ENCODE results near the gene CASKIN2. TPM values are rescaled to one million over a fixed set of nuclear protein-coding genes. Genes with fewer than 3 reads are reported as not detected.
A peak's percentile ranks its signal among the peaks of the same experiment; 100 is the strongest.

Gene CASKIN2
- total RNA-seq, 1 experiment from 2014 or later, result 40.0 TPM

DNA sequence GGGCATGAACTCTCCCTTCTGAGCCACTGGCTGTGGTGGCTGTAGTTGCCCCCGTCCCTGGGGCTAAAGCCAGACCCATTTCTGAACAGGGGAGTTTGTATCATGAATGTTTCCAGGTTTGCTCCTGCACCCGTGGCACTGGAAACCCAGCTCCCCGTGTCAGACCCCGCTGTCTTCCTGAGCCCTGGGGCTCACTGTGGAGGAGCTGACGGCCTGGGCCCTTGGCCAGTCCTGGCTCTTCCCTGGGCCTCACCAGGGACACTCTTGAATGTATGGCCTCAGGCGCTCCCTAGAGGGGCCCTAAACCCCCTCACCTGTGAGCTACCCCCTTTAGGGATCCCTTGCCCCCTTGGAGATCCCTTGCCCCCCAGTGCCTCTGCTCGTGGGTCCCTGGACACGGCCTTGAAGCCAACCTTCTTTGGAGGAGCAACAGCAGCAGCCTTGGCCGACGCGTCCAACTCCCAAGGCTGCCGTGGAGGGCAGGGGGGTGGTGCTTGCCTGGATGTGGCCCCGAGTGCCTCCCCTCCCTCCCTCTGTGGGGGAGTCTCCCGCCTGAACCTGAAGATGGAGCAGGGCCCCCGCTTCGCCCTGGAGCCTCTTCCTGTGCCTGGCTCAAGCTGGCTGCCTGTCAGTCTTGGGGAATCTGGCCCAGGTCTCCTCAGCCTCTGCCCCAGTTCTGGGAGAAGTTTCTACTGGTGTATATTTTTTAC lies 15.9 kb downstream of the CASKIN2 start:
- ATAC-seq (no peak), DNase-seq (ENCODE audit: low read depth, low spot score) (no peak)
- peaks cover 9% of the 10 kb centered on the region; the same call in 1 of the 2 replicates for H3K4me1 ChIP-seq (ENCODE audit: control insufficient read depth, insufficient read depth, low read length)
- in situ Hi-C loops (cut with HindIII; ENCODE audit: low pct_unique_long_range_greater_than_20kb, low sequenced_read_pairs) (no loop called here), intact Hi-C loops (cut with micrococcal nuclease; ENCODE audit: unreplicated experiment) (no loop called here)
- BruUV-seq (replicated peaks), result TSS peak; percentile 76
- H3K4me3 ChIP-seq (ENCODE audit: low read depth in 2 of 2, low read length in 2 of 2), result no peak overlapping the region
- H3K27me3 ChIP-seq (ENCODE audit: control insufficient read depth, insufficient read depth, low read length), result no peaks in the 10 kb centered on the region
- H3K36me3 ChIP-seq (ENCODE audit: control insufficient read depth, insufficient read depth, low read length), result no peaks in the 10 kb centered on the region
- no peak overlapping the region for H3K27ac ChIP-seq (ENCODE audit: low read length)
- POLR2A ChIA-PET, result interaction anchor here (0.6 kb wide), 1 partner anchor 30 kb away, joined by 3 read pairs; no protein-coding TSS in a partner anchor
- TF ChIP-seq POLR2AphosphoS5 (IDR thresholded peaks at IDR 0.05; ENCODE audit: low read depth, low read length), result no peak; the same call in 1 of the 2 replicates
- no peak for TF ChIP-seq REST (IDR thresholded peaks at IDR 0.05; ENCODE audit: insufficient read depth in 1 of 2, low read depth in 2 of 2, low read length in 1 of 2)
- TF ChIP-seq, protein P1, sequence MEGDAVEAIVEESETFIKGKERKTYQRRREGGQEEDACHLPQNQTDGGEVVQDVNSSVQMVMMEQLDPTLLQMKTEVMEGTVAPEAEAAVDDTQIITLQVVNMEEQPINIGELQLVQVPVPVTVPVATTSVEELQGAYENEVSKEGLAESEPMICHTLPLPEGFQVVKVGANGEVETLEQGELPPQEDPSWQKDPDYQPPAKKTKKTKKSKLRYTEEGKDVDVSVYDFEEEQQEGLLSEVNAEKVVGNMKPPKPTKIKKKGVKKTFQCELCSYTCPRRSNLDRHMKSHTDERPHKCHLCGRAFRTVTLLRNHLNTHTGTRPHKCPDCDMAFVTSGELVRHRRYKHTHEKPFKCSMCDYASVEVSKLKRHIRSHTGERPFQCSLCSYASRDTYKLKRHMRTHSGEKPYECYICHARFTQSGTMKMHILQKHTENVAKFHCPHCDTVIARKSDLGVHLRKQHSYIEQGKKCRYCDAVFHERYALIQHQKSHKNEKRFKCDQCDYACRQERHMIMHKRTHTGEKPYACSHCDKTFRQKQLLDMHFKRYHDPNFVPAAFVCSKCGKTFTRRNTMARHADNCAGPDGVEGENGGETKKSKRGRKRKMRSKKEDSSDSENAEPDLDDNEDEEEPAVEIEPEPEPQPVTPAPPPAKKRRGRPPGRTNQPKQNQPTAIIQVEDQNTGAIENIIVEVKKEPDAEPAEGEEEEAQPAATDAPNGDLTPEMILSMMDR (IDR thresholded peaks at IDR 0.05), result no peak
- TF ChIP-seq TCF7L2 (IDR thresholded peaks at IDR 0.05; ENCODE audit: low read depth, low read length), result no peak
- no peak for TF ChIP-seq SIN3A (IDR thresholded peaks at IDR 0.05; ENCODE audit: borderline replicate concordance, insufficient read depth, low read depth, low read length)
- CTCF ChIA-PET, result no interaction called here
- H3K9me3 ChIP-seq (ENCODE audit: control insufficient read depth, insufficient read depth, low read depth, low read length), result no peaks in the 10 kb centered on the region

- intact Hi-C loops (cut with micrococcal nuclease; ENCODE audit: unreplicated experiment), result no loop called here
- in situ Hi-C loops (cut with HindIII; ENCODE audit: low pct_unique_long_range_greater_than_20kb, low sequenced_read_pairs), result no loop called here
- no peaks in the 10 kb centered on the region for H3K9me3 ChIP-seq (ENCODE audit: control insufficient read depth, insufficient read depth, low read depth, low read length)
- peaks cover 9% of the 10 kb centered on the region; the same call in 1 of the 2 replicates for H3K4me1 ChIP-seq (ENCODE audit: control insufficient read depth, insufficient read depth, low read length)
- TF ChIP-seq TCF7L2 (IDR thresholded peaks at IDR 0.05; ENCODE audit: low read depth, low read length) (no peak), SIN3A (IDR thresholded peaks at IDR 0.05; ENCODE audit: borderline replicate concordance, insufficient read depth, low read depth, low read length) (no peak), POLR2AphosphoS5 (IDR thresholded peaks at IDR 0.05; ENCODE audit: low read depth, low read length) (no peak; the same call in 1 of the 2 replicates), REST (IDR thresholded peaks at IDR 0.05; ENCODE audit: insufficient read depth in 1 of 2, low read depth in 2 of 2, low read length in 1 of 2) (no peak)
- TF ChIP-seq, protein P1 (IDR thresholded peaks at IDR 0.05), result no peak
- no TSS peak for BruUV-seq (replicated peaks)
- H3K27ac ChIP-seq (ENCODE audit: low read length), result no peak overlapping the region
- CTCF ChIA-PET, result no interaction called here
- no peaks in the 10 kb centered on the region for H3K36me3 ChIP-seq (ENCODE audit: control insufficient read depth, insufficient read depth, low read length)
- H3K27me3 ChIP-seq (ENCODE audit: control insufficient read depth, insufficient read depth, low read length), result no peaks in the 10 kb centered on the region
- POLR2A ChIA-PET, result interaction anchor here (0.7 kb wide), 1 partner anchor 10 kb away, joined by 3 read pairs; no protein-coding TSS in a partner anchor
- no peak overlapping the region for H3K4me3 ChIP-seq (ENCODE audit: low read depth in 2 of 2, low read length in 2 of 2)
- ATAC-seq, result peak; percentile 18; the same call in 1 of the 2 replicates
- DNase-seq (ENCODE audit: low read depth, low spot score), result no peak
Measured at GRCh38 chr17:75498726-75499213, 16.6 kb downstream of the CASKIN2 start.

Data from Panc1 (cell line).